Common myeloid progenitor, CD34-positive (primary cell): Measurements from ENCODE around the gene KCNT2.

ENCODE experiments used
- CTCF ChIA-PET: fragments of 350-600 bp; sonication (Branson Sonifier 250); formaldehyde crosslinking; loops from one replicate; lab custom pipeline; 2021; ENCODE audit warnings: antibody characterized with exemption; lab: Charles Lee
- POLR2A ChIA-PET: fragments of 350-600 bp; sonication (Branson Sonifier 250); formaldehyde crosslinking; loops from one replicate; lab custom pipeline; 2021; ENCODE audit warnings: antibody characterized with exemption; lab: Charles Lee
- DNase-seq, 3 donors: peaks; one replicate each; pipeline versions ENCODE4 v3.0.0 to v3.0.0-alpha.2; 2013
- H3K27ac ChIP-seq, 2 experiments: 1 replicate in 1 of 2; 2 replicates in 1 of 2; pipeline ENCODE4 v1.7.0; 2013; ENCODE audit warnings: inconsistent platforms in 2 of 2, low read length in 2 of 2, mild to moderate bottlenecking in 2 of 2, low read depth in 1 of 2, moderate library complexity in 1 of 2; ENCODE audit not compliant: severe bottlenecking in 2 of 2, insufficient read depth in 1 of 2, poor library complexity in 1 of 2
- H3K27me3 ChIP-seq, 5 experiments: replicated peaks in 2 of 5; 1 replicate in 3 of 5; 2 replicates in 2 of 5; pipeline versions ENCODE4 v1.6.1 to v1.7.0; 2013; ENCODE audit warnings: low read length in 4 of 5, mild to moderate bottlenecking in 2 of 5, moderate library complexity in 2 of 5, inconsistent platforms in 1 of 5; ENCODE audit not compliant: insufficient read depth in 5 of 5, control insufficient read depth in 4 of 5
- H3K36me3 ChIP-seq, 4 experiments: 1 replicate in 2 of 4; 2 replicates in 2 of 4; pipeline versions ENCODE4 v1.6.1 to v1.7.0; 2013; ENCODE audit warnings: low read length in 3 of 4, control low read depth in 1 of 4, mild to moderate bottlenecking in 1 of 4; ENCODE audit not compliant: control insufficient read depth in 4 of 4, insufficient read depth in 4 of 4
- H3K4me1 ChIP-seq, 4 experiments: 1 replicate in 3 of 4; 2 replicates in 1 of 4; pipeline versions ENCODE4 v1.6.1 to v1.7.1; 2013; ENCODE audit warnings: low read length in 3 of 4, mild to moderate bottlenecking in 3 of 4, control low read depth in 1 of 4, inconsistent platforms in 1 of 4, moderate library complexity in 1 of 4; ENCODE audit not compliant: control insufficient read depth in 4 of 4, insufficient read depth in 4 of 4; ENCODE audit errors: control extremely low read depth in 1 of 4
- H3K4me3 ChIP-seq, 7 experiments: 1 replicate in 4 of 7; 2 replicates in 3 of 7; pipeline versions ENCODE4 v1.5.1 to v1.7.0; 2013; ENCODE audit warnings: mild to moderate bottlenecking in 7 of 7, low read length in 6 of 7, moderate library complexity in 6 of 7, inconsistent platforms in 2 of 7, low read depth in 2 of 7, control low read depth in 1 of 7; ENCODE audit not compliant: insufficient read depth in 4 of 7, control insufficient read depth in 1 of 7; ENCODE audit errors: extremely low read depth in 1 of 7
- H3K9me3 ChIP-seq, 5 experiments: 1 replicate in 4 of 5; 2 replicates in 1 of 5; pipeline versions ENCODE4 v1.6.1 to v1.7.1; 2013; ENCODE audit warnings: low read length in 4 of 5, mild to moderate bottlenecking in 2 of 5, inconsistent platforms in 1 of 5, low read depth in 1 of 5, moderate library complexity in 1 of 5; ENCODE audit not compliant: control insufficient read depth in 4 of 5, insufficient read depth in 2 of 5; ENCODE audit errors: control extremely low read depth in 1 of 5
- WGBS: methylation state at CpG from one replicate; pipeline ENCODE4 v1.1.5; 2013; ENCODE audit not compliant: insufficient coverage; 5-methylcytosine and 5-hydroxymethylcytosine counted together

The KCNT2 gene

DNA sequence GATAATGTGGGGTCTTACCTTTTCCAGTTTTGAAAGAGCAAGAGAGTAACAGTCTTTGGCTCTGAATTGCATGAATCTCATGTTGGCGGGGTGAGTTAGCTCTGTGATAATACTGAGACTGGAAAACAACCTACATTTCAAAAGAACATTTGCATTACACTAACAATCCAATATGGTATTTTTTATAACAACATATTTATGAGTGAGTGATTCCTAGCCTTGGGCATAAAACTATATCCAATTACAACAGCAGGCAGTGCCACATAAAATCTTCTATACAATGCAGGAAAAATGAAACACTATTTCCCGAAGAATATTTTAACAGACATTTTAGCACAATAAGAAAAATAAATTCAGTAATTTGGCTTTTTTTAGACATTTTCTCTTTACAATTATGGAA, 303.0 kb downstream of the KCNT2 start:
- peaks cover 0 to 4% (median 0%) of the 10 kb centered on the region in 5 experiments for H3K9me3 ChIP-seq
- H3K4me3 ChIP-seq: no peak overlapping the region
- H3K36me3 ChIP-seq: no peaks in the 10 kb centered on the region
- DNase-seq: no peak
- H3K27ac ChIP-seq: no peak overlapping the region
- WGBS: no CpG with 5 or more reads among the region's 2 CpGs
- ChIA-PET CTCF (interaction anchor here (1.3 kb wide), 1 partner anchor 155 kb away, joined by 3 read pairs; no protein-coding TSS in a partner anchor), POLR2A (no interaction called here)
- H3K4me1 ChIP-seq: no peaks in the 10 kb centered on the region
- no peaks in the 10 kb centered on the region for H3K27me3 ChIP-seq

DNA sequence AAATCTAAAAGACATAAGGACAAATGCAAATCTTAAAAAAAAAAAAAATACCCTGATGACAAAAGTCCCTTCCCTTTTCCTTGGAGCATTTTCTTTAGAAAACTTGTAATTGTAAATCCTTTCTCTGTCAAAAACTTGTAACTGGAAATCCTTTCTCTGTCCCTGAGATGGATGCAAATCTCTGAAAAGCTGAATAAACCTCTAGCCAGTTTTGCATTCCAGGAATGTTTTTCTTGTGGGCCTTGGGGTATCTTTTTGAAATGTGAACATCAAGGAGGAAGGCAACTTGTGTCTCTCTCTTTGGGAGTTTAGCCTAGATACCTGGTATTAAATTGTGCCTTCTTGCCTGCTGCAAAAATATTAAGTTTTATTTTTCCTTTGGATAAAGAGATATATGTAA, 305.3 kb downstream of the KCNT2 start:
- H3K9me3 ChIP-seq: no peaks in the 10 kb centered on the region
- no peaks in the 10 kb centered on the region for H3K4me1 ChIP-seq
- CTCF ChIA-PET: no interaction called here
- no peak overlapping the region for H3K4me3 ChIP-seq
- H3K36me3 ChIP-seq: no peaks in the 10 kb centered on the region
- no peaks in the 10 kb centered on the region for H3K27me3 ChIP-seq
- DNase-seq: no peak
- POLR2A ChIA-PET: no interaction called here
- no peak overlapping the region for H3K27ac ChIP-seq

DNA sequence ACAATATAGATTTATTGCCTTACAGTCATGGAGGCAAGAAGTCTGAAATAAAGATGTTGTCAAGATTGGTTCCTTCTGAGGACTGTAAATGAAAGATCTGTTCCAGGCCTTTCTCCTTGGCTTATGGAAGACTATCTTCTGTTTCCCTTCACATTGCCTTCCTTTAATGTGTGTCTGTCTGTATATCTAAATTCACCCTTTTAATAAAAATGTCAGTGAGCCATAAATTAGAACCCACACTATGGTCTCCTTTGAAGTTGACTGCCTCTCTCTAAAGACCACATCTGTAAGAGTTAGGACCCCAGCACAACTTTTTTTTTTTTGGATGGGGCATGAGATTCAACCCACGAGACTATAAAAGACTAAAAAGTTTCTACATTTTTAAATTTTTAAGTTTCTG, 305.8 kb downstream of the KCNT2 start:
- H3K27me3 ChIP-seq: no peaks in the 10 kb centered on the region
- no peaks in the 10 kb centered on the region for H3K9me3 ChIP-seq
- no peak overlapping the region for H3K4me3 ChIP-seq
- CTCF ChIA-PET: no interaction called here
- POLR2A ChIA-PET: no interaction called here
- H3K4me1 ChIP-seq: no peaks in the 10 kb centered on the region
- WGBS: no CpG with 5 or more reads among the region's 1 CpG
- no peak for DNase-seq
- no peak overlapping the region for H3K27ac ChIP-seq
- H3K36me3 ChIP-seq: no peaks in the 10 kb centered on the region

DNA sequence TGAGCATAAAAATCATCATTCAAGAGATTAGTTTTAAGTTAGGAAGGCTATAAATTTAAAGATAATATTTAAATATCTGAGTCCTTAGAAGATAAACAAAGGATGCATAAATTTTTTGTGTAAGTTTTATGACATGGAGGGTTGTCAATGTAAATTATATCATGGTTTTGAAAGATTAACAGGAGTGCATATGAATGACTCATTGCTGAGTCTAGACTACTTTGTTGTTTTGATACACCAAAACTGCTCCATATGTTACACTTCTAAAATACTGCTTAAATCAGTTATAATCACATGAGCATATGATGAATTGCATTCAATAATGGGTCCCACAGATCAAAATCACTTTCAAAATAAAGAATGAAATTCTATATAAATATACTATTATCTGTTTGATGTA, 312.5 kb downstream of the KCNT2 start:
- DNase-seq: no peak
- Histone ChIP-seq H3K4me3 (no peak overlapping the region), H3K36me3 (no peaks in the 10 kb centered on the region), H3K4me1 (no peaks in the 10 kb centered on the region), H3K27me3 (no peaks in the 10 kb centered on the region), H3K9me3 (no peaks in the 10 kb centered on the region), H3K27ac (no peak overlapping the region)
- POLR2A ChIA-PET: no interaction called here
- CTCF ChIA-PET: no interaction called here

DNA sequence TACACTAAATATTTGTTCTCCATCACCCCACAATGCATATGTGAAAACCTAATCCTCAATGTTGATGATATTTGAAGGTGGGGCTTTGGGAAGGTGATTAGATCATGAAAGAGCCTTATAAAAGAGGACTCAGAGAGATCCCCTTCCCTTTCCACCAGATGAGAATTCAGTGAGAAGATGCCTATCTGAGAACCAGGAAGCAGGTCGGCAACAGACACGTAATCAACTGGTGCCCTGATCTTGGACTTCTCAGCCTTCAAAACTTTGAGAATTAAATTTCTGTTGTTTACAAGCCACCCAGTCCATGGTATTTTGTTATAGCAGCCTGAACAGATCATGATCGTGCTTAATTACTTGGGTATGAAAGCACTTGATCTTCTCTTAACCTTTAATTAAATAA, 329.4 kb downstream of the KCNT2 start:
- Histone ChIP-seq H3K27ac (no peak overlapping the region), H3K4me3 (no peak overlapping the region), H3K4me1 (no peaks in the 10 kb centered on the region), H3K36me3 (no peaks in the 10 kb centered on the region), H3K27me3 (no peaks in the 10 kb centered on the region), H3K9me3 (no peaks in the 10 kb centered on the region)
- 93% methylated on average over 2 of the region's 3 CpGs for WGBS
- no peak for DNase-seq
- POLR2A ChIA-PET: no interaction called here
- CTCF ChIA-PET: no interaction called here

DNA sequence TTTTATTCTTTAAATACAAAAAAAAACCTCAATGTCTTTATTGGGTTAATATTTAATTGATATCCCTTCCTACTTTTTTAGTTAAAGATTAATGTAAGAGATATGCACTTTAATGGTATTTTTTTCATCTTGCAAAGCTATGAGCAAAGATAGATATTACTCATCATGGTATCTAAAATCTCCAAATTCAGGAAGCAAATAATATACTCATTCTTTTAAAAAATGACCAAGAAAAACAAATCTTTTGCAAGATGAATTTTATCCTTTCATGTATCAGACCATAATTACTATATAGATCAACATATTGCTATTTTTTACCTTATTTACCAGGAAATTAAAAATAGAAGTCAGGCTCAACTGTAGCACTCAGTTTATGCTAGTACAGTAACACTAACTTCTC, 330.4 kb downstream of the KCNT2 start:
- Histone ChIP-seq H3K27ac (no peak overlapping the region), H3K4me1 (no peaks in the 10 kb centered on the region), H3K4me3 (no peak overlapping the region), H3K9me3 (no peaks in the 10 kb centered on the region), H3K36me3 (no peaks in the 10 kb centered on the region), H3K27me3 (no peaks in the 10 kb centered on the region)
- DNase-seq: no peak
- CTCF ChIA-PET: no interaction called here
- POLR2A ChIA-PET: no interaction called here

DNA sequence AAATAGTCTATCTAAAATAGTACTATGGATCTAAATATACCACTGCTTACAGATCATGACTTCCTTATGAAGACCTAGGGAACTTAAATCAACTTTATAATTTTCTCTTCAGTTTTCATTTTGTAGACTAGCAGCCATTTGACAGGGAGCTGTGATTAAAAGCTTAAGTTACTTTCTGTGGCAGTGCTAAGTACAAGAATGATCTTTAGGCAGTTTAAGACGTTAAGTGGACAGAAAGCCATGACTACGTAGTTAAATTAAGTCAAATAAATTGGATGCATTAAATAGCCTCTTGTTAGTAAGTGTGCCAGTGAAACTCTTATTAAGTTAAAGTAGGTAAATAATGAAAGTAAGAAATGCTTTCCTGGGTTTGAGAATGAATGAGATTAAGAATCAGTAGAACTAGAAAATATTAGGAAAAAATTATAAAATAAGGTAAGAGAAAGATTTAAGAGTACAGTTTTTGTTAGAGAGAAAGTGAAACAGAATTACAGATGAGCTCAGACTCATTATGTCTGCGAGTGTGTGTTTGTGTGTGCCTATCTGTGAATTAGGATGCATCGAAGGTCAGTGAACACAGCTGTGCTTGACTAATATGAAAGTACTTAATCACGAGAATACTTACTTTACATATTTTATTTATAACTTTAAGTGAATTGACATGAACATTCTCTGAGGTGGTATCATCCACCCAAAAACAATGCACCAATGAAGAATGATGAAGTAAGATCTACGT, 336.9 kb downstream of the KCNT2 start:
- no peak overlapping the region for H3K4me3 ChIP-seq
- no peaks in the 10 kb centered on the region for H3K36me3 ChIP-seq
- POLR2A ChIA-PET: no interaction called here
- H3K4me1 ChIP-seq: no peaks in the 10 kb centered on the region
- WGBS: 100% methylated on average over 1 of the region's 6 CpGs
- no peak overlapping the region for H3K27ac ChIP-seq
- no peaks in the 10 kb centered on the region for H3K27me3 ChIP-seq
- no peak for DNase-seq
- H3K9me3 ChIP-seq: no peaks in the 10 kb centered on the region
- CTCF ChIA-PET: interaction anchor here (0.7 kb wide), 1 partner anchor 181 kb away, joined by 3 read pairs; no protein-coding TSS in a partner anchor
